Fibroblast of upper back skin (primary cell): ENCODE data around the gene OR2M4.
"Not testable (repeated sequence)": the region's sequence is repeated elsewhere in the genome, so short reads cannot be mapped to it uniquely, and the experiment has no call there.

Source experiments
- DNase-seq: peaks from one replicate; pipeline ENCODE4 v3.0.0-alpha.2; 2013

Gene OR2M4

GRCh38 chr1:248231117-248231516, at the start of gene OR2M4:
Gene OR2M4 (plus strand): TSS chr1:248231417. CDS start chr1:248238929, 7,512 bp downstream.
- DNase-seq, result no peak

- no peak for DNase-seq
Observed at GRCh38 chr1:248183996-248184395, 47.2 kb upstream of the OR2M4 start.

GRCh38 chr1:248187363-248187762, 43.9 kb upstream of the OR2M4 start:
- no peak for DNase-seq

- no peak for DNase-seq
Observed at GRCh38 chr1:248189026-248189425, 42.2 kb upstream of the OR2M4 start.

GRCh38 chr1:248194117-248194516, 37.1 kb upstream of the OR2M4 start:
- no peak for DNase-seq

- DNase-seq, result no peak
Observed at GRCh38 chr1:248196965-248197364, 34.3 kb upstream of the OR2M4 start, which contains the start of gene OR2M3. Gene OR2M3 (plus strand): TSS chr1:248197265. CDS start chr1:248203068, 5,803 bp downstream.

- no peak for DNase-seq
Observed at GRCh38 chr1:248215880-248216279, 15.3 kb upstream of the OR2M4 start.

GRCh38 chr1:248225537-248225936, 5.7 kb upstream of the OR2M4 start:
- no peak for DNase-seq

- no peak for DNase-seq
Observed at GRCh38 chr1:248229360-248229908, 1.8 kb upstream of the OR2M4 start.

GRCh38 chr1:248239478-248239877, 8.3 kb downstream of the OR2M4 start:
- no peak for DNase-seq

GRCh38 chr1:248243204-248243603, 12.0 kb downstream of the OR2M4 start:
- DNase-seq, result no peak

GRCh38 chr1:248259309-248259708, 28.1 kb downstream of the OR2M4 start:
- DNase-seq, result not testable (repeated sequence)

GRCh38 chr1:248268178-248268577, 37.0 kb downstream of the OR2M4 start:
- DNase-seq, result no peak

- not testable (repeated sequence) for DNase-seq
Observed at GRCh38 chr1:248273225-248273624, 42.0 kb downstream of the OR2M4 start.

GRCh38 chr1:248277876-248278275, 46.7 kb downstream of the OR2M4 start, which contains the start of gene OR2T33:
Gene OR2T33 (minus strand): TSS chr1:248277976. CDS start chr1:248273814, 4,162 bp downstream.
- DNase-seq, result no peak

GRCh38 chr1:248288391-248288790, 57.2 kb downstream of the OR2M4 start:
- DNase-seq, result no peak
